T-cell (primary cell): ENCODE results near the gene ZFHX3. TPM values are rescaled to one million over a fixed set of nuclear protein-coding genes. Genes with fewer than 3 reads are reported as not detected.
"Not testable (repeated sequence)": the region's sequence is repeated elsewhere in the genome, so short reads cannot be mapped to it uniquely, and the experiment has no call there.

ENCODE experiments used
- ATAC-seq, 4 experiments: fragments of 200-7000 bp in 3 of 4; fragments of 150-1000 bp in 1 of 4; cut with Tn5 transposase; replicated peaks in 1 of 4; 1 replicate in 3 of 4; 2 replicates in 1 of 4; pipeline ENCODE4 v1.10.0; 2021; ENCODE audit warnings: moderate library complexity in 3 of 4, mild to moderate bottlenecking in 2 of 4, moderate number of reproducible peaks in 1 of 4
- CTCF ChIA-PET, 2 donors: fragments of 300-600 bp; sonication (Branson Sonifier 250); formaldehyde crosslinking; loops; one replicate each; lab custom pipeline; 2022; ENCODE audit warnings: antibody characterized with exemption in 2 of 2; lab: Charles Lee
- POLR2A ChIA-PET, 2 donors: fragments of 300-600 bp; sonication (Branson Sonifier 250); formaldehyde crosslinking; loops; one replicate each; lab custom pipeline; 2022; ENCODE audit warnings: antibody characterized with exemption in 2 of 2; lab: Charles Lee
- DNase-seq, 35 experiments: peaks; one replicate each; pipeline versions ENCODE4 v3.0.0 to v3.0.0-alpha.2; 2013 to 2023
- H3K27ac ChIP-seq: one replicate; pipeline ENCODE4 v1.5.1; 2013; ENCODE audit warnings: low read length
- H3K27me3 ChIP-seq, 2 experiments: replicated peaks in 1 of 2; 1 replicate in 1 of 2; 2 replicates in 1 of 2; pipeline versions ENCODE4 v1.6.1 to v1.7.0; 2013; ENCODE audit warnings: low read length in 1 of 2, mixed read lengths in 1 of 2; ENCODE audit not compliant: control insufficient read depth in 2 of 2, insufficient read depth in 2 of 2; ENCODE audit errors: extremely low read depth in 1 of 2
- H3K36me3 ChIP-seq, 2 donors: 1 replicate in 1 of 2; 2 replicates in 1 of 2; pipeline versions ENCODE4 v1.6.1 to v1.7.0; 2013; ENCODE audit warnings: low read length in 1 of 2; ENCODE audit not compliant: control insufficient read depth in 2 of 2, insufficient read depth in 1 of 2; ENCODE audit errors: extremely low read depth in 1 of 2
- H3K4me1 ChIP-seq, 2 experiments: 1 replicate in 1 of 2; 2 replicates in 1 of 2; pipeline versions ENCODE4 v1.6.1 to v1.7.0; 2013; ENCODE audit warnings: low read length in 2 of 2, mixed read lengths in 1 of 2; ENCODE audit not compliant: insufficient read depth in 2 of 2, control insufficient read depth in 1 of 2; ENCODE audit errors: extremely low read depth in 1 of 2
- H3K4me3 ChIP-seq, 2 donors: 1 replicate in 1 of 2; 2 replicates in 1 of 2; pipeline versions ENCODE4 v1.5.1 to v1.7.0; 2013; ENCODE audit warnings: mild to moderate bottlenecking in 2 of 2, low read length in 1 of 2, moderate library complexity in 1 of 2; ENCODE audit not compliant: control insufficient read depth in 1 of 2; ENCODE audit errors: extremely low read depth in 1 of 2
- H3K9me3 ChIP-seq: 2 replicates; pipeline ENCODE4 v1.7.0; 2013
- H3K27ac Mint-ChIP-seq, 2 donors: one replicate each; pipeline ENCODE4 v1.8.0; 2020 to 2021; ENCODE audit warnings: mild to moderate bottlenecking in 2 of 2, mixed read lengths in 2 of 2
- H3K27me3 Mint-ChIP-seq, 2 donors: one replicate each; pipeline ENCODE4 v1.8.0; 2021 to 2022; ENCODE audit warnings: mixed read lengths in 2 of 2
- H3K36me3 Mint-ChIP-seq: one replicate; pipeline ENCODE4 v1.8.0; 2021; ENCODE audit warnings: mixed read lengths
- H3K4me1 Mint-ChIP-seq, 3 donors: one replicate each; pipeline ENCODE4 v1.8.0; 2020 to 2022; ENCODE audit warnings: mixed read lengths in 3 of 3, mild to moderate bottlenecking in 1 of 3
- H3K4me3 Mint-ChIP-seq, 3 donors: one replicate each; pipeline ENCODE4 v1.8.0; 2020 to 2022; ENCODE audit warnings: mild to moderate bottlenecking in 3 of 3, mixed read lengths in 3 of 3, moderate library complexity in 3 of 3
- H3K9me3 Mint-ChIP-seq, 3 donors: one replicate each; pipeline ENCODE4 v1.8.0; 2020 to 2022; ENCODE audit warnings: mixed read lengths in 3 of 3
- WGBS: methylation state at CpG from one replicate; pipeline ENCODE4 v1.1.5; 2013; ENCODE audit warnings: missing lambda C conversion rate; ENCODE audit not compliant: insufficient coverage; 5-methylcytosine and 5-hydroxymethylcytosine counted together
- total RNA-seq, 35 experiments: library from RNA in 6 of 35; stranded (reverse) in 6 of 35; fragments of 120-200 nt in 1 of 35; gene quantifications; one replicate each; pipeline versions ENCODE4 v1.2.1 to v1.2.4 and lab custom pipeline; 2013 to 2026

The ZFHX3 gene
- total RNA-seq, 5 donors from 2014 or later (not counting 1 experiment from before 2014, with no cell fraction given): 0.35 to 2.1 (median 1.0) TPM

DNA sequence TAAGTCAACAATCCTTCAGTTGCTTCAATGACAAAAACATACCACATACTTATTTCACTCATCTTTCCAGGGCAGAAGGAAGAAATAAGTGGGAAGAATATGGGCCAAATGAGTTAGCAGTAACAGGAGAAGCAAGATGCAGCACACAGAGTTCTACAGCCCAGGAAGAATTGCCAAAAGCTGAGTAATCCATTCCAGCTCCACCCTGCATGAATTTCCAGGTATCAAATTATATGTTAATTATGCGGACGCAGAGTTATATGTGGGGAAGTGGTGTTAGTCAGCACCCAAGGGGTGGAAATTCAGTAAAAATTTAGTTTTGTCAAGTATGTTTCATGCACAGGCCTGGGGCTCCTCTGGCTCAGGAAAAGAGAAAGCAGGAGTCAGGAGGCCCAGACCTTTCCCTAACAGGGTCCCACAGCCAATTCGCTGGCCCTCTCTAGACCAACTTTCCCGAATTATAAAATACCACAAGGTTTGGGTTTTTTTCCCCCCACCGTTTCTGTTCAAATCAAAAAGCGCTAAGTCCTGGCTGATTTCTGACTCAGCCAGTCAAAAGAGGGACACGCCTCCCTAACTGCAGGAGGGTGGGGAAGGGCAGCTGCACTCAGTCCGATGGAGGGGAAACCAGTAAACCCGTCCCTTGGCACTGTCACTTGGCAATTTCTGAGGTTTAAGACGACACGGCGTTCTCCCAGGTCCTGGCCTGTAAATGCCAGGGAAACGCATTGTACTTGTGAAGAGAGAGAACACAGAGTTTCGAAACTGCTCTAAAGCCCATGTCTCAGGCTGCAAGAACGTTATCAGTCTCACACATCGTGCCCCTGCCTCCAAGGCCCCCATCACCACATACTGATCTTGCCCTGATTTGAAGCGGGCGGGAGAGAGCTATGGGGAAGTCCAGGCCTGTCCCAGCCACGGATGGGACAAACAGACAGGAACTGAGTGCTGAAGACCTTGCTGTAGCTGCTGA is 58.1 kb downstream of the ZFHX3 start:
- Mint-ChIP-seq H3K4me1 (peaks cover 0 to 2% (median 0%) of the 10 kb centered on the region in 3 donors), H3K27ac (no peak overlapping the region), H3K36me3 (no peaks in the 10 kb centered on the region), H3K27me3 (no peaks in the 10 kb centered on the region), H3K9me3 (no peaks in the 10 kb centered on the region), H3K4me3 (no peak overlapping the region)
- CTCF ChIA-PET: no interaction called here
- peaks cover 0 to 2% of the 10 kb centered on the region in 2 experiments for H3K27me3 ChIP-seq
- DNase-seq: no peak
- H3K4me1 ChIP-seq: no peaks in the 10 kb centered on the region
- POLR2A ChIA-PET: no interaction called here
- WGBS: 64% methylated on average over 12 of the region's 19 CpGs
- H3K9me3 ChIP-seq: no peaks in the 10 kb centered on the region
- H3K4me3 ChIP-seq: no peak overlapping the region
- H3K27ac ChIP-seq: no peak overlapping the region
- H3K36me3 ChIP-seq: no peaks in the 10 kb centered on the region
- no peak for ATAC-seq

DNA sequence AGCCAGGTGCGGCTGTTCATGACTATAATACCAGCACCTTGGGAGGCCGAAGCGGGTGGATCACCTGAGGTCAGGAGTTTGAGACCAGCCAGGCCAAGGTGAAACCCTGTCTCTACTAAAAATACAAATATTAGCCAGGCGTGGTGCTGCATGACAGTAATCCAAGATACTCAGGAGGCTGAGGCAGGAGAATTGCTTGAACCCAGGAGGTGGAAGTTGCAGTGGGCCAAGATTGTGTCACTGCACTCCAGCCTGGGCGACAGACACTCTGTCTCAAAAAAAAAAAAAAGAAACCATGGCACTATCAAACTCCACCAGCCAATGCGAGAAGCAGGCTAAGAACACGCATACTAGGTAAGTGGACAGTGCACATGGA is 58.7 kb downstream of the ZFHX3 start:
- H3K9me3 ChIP-seq, H3K27me3 Mint-ChIP-seq, H3K36me3 Mint-ChIP-seq, ATAC-seq, H3K4me1 ChIP-seq, H3K4me3 ChIP-seq, H3K27ac Mint-ChIP-seq, H3K36me3 ChIP-seq, H3K4me1 Mint-ChIP-seq, H3K9me3 Mint-ChIP-seq, DNase-seq, H3K27ac ChIP-seq, H3K27me3 ChIP-seq, H3K4me3 Mint-ChIP-seq, CTCF ChIA-PET, POLR2A ChIA-PET: not testable (repeated sequence)
- 94% methylated on average over 3 of the region's 7 CpGs for WGBS

DNA sequence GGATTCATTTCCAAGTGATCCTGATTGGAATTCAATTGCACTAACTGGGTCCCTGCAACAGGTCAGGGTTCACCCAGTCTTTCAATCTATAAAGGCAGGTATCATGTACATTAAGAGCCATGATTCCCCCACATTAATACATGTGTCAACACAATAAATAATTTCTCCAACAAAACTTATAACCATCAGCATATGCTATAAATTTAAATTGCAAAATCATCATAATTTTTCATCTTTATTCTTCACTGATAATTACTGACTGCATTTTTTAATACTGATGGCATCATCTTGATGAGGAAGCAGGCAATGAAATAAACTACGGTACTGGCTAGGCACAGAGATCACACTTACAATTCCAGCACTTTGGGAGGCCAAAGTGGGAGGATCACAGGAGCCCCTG is 59.4 kb downstream of the ZFHX3 start:
- Mint-ChIP-seq H3K4me3 (no peak overlapping the region), H3K27ac (no peak overlapping the region), H3K9me3 (no peaks in the 10 kb centered on the region), H3K27me3 (no peaks in the 10 kb centered on the region), H3K36me3 (no peaks in the 10 kb centered on the region), H3K4me1 (peaks cover 0 to 2% (median 0%) of the 10 kb centered on the region in 3 donors)
- Histone ChIP-seq H3K27me3 (peaks cover 0 to 2% of the 10 kb centered on the region in 2 experiments), H3K36me3 (no peaks in the 10 kb centered on the region), H3K4me1 (no peaks in the 10 kb centered on the region), H3K27ac (no peak overlapping the region), H3K9me3 (no peaks in the 10 kb centered on the region), H3K4me3 (no peak overlapping the region)
- WGBS: no CpG with 5 or more reads among the region's 1 CpG
- ATAC-seq (no peak), DNase-seq (no peak)
- POLR2A ChIA-PET: no interaction called here
- CTCF ChIA-PET: no interaction called here

GRCh38 chr16:72987480-72987901 is 60.4 kb downstream of the ZFHX3 start:
- ChIA-PET POLR2A (interaction anchor here in 1 of 2 donors (0.6 kb wide), 1 partner anchor 375 kb away, joined by 4 read pairs; no protein-coding TSS in a partner anchor), CTCF (no interaction called here)
- no peak overlapping the region for H3K4me3 Mint-ChIP-seq
- H3K36me3 Mint-ChIP-seq: no peaks in the 10 kb centered on the region
- H3K9me3 Mint-ChIP-seq: no peaks in the 10 kb centered on the region
- Histone ChIP-seq H3K27me3 (peaks cover 0 to 2% of the 10 kb centered on the region in 2 experiments), H3K27ac (no peak overlapping the region), H3K4me1 (no peaks in the 10 kb centered on the region), H3K9me3 (no peaks in the 10 kb centered on the region), H3K4me3 (no peak overlapping the region), H3K36me3 (no peaks in the 10 kb centered on the region)
- peaks cover 0 to 2% (median 0%) of the 10 kb centered on the region in 3 donors for H3K4me1 Mint-ChIP-seq
- H3K27me3 Mint-ChIP-seq: no peaks in the 10 kb centered on the region
- WGBS: 90% methylated on average over 1 of the region's 3 CpGs
- ATAC-seq (no peak), DNase-seq (no peak)
- H3K27ac Mint-ChIP-seq: no peak overlapping the region

GRCh38 chr16:72985995-72986394 is 61.9 kb downstream of the ZFHX3 start:
- no peak overlapping the region for H3K27ac ChIP-seq

GRCh38 chr16:72985148-72985941 is 62.6 kb downstream of the ZFHX3 start:
- Histone ChIP-seq H3K9me3 (no peaks in the 10 kb centered on the region), H3K36me3 (no peaks in the 10 kb centered on the region), H3K27me3 (peaks cover 0 to 2% of the 10 kb centered on the region in 2 experiments), H3K4me3 (no peak overlapping the region), H3K27ac (no peak overlapping the region), H3K4me1 (no peaks in the 10 kb centered on the region)
- Mint-ChIP-seq H3K4me1 (peaks cover 0 to 2% (median 0%) of the 10 kb centered on the region in 3 donors), H3K27me3 (no peaks in the 10 kb centered on the region), H3K27ac (no peak overlapping the region), H3K4me3 (no peak overlapping the region), H3K9me3 (no peaks in the 10 kb centered on the region), H3K36me3 (no peaks in the 10 kb centered on the region)
- CTCF ChIA-PET: no interaction called here
- POLR2A ChIA-PET: no interaction called here
- ATAC-seq (no peak), DNase-seq (no peak)
- 84% methylated on average over 10 of the region's 11 CpGs for WGBS

More at GRCh38 chr16:72985995-72986394, 61.9 kb downstream of the ZFHX3 start:
- CTCF ChIA-PET: no interaction called here
- H3K4me3 Mint-ChIP-seq: no peak overlapping the region
- Histone ChIP-seq H3K4me3 (no peak overlapping the region), H3K4me1 (no peaks in the 10 kb centered on the region), H3K36me3 (no peaks in the 10 kb centered on the region), H3K27me3 (peaks cover 0 to 2% of the 10 kb centered on the region in 2 experiments), H3K9me3 (no peaks in the 10 kb centered on the region)
- POLR2A ChIA-PET: no interaction called here
- WGBS: 85% methylated on average over 2 of the region's 7 CpGs
- peaks cover 0 to 2% (median 0%) of the 10 kb centered on the region in 3 donors for H3K4me1 Mint-ChIP-seq
- DNase-seq: no peak
- H3K9me3 Mint-ChIP-seq: no peaks in the 10 kb centered on the region
- no peak overlapping the region for H3K27ac Mint-ChIP-seq
- no peaks in the 10 kb centered on the region for H3K27me3 Mint-ChIP-seq
- ATAC-seq: no peak
- H3K36me3 Mint-ChIP-seq: no peaks in the 10 kb centered on the region
